Skeletal muscle satellite cell (primary cell): ENCODE results near the gene PLXND1.

Experiments
- H3K27me3 ChIP-seq: 2 replicates; pipeline ENCODE4 v1.7.0; 2013; ENCODE audit warnings: low read length; ENCODE audit not compliant: control insufficient read depth, insufficient read depth
- H3K36me3 ChIP-seq: 2 replicates; pipeline ENCODE4 v1.7.0; 2013; ENCODE audit warnings: mild to moderate bottlenecking, control low read depth, low read length; ENCODE audit not compliant: insufficient read depth
- H3K4me1 ChIP-seq: 2 replicates; pipeline ENCODE4 v1.7.0; 2013; ENCODE audit warnings: low read length; ENCODE audit not compliant: control insufficient read depth, insufficient read depth
- H3K4me2 ChIP-seq: 2 replicates; pipeline ENCODE4 v1.7.0; 2013; ENCODE audit warnings: mild to moderate bottlenecking, low read length
- H3K4me3 ChIP-seq: 2 replicates; pipeline ENCODE4 v1.7.0; 2013; ENCODE audit warnings: low read length
- H3K9ac ChIP-seq: 2 replicates; pipeline ENCODE4 v1.7.0; 2013; ENCODE audit warnings: mild to moderate bottlenecking, low read depth, low read length, moderate library complexity
- H3K9me3 ChIP-seq: replicated peaks from 2 replicates; pipeline ENCODE4 v1.7.0; 2013; ENCODE audit warnings: mild to moderate bottlenecking, control low read depth, low read length

Gene PLXND1

DNA sequence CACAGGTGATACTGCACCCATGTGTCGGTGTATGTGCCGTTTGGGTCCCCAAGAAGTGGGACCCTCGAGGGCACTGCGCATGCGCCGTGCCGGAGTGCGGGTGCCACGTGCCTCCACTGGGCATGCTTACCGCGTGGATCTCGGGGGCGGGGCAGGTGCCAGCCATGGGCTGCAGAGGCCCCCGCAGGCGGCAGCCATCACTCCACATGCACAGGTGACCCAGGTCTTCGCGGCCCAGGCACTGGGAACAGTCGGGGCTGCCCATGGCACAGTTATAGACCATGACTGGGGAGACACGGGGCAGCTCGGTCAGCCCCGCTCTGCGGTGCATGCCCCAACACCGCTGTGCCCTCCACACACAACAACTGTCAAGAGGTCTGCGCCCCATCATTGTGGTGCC lies 32.3 kb downstream of the PLXND1 start:
- Histone ChIP-seq H3K4me1 (no peaks in the 10 kb centered on the region), H3K27me3 (no peaks in the 10 kb centered on the region), H3K4me3 (no peak overlapping the region), H3K9ac (no peak overlapping the region), H3K4me2 (no peak overlapping the region), H3K36me3 (peaks cover 67% of the 10 kb centered on the region), H3K9me3 (no peaks in the 10 kb centered on the region)

DNA sequence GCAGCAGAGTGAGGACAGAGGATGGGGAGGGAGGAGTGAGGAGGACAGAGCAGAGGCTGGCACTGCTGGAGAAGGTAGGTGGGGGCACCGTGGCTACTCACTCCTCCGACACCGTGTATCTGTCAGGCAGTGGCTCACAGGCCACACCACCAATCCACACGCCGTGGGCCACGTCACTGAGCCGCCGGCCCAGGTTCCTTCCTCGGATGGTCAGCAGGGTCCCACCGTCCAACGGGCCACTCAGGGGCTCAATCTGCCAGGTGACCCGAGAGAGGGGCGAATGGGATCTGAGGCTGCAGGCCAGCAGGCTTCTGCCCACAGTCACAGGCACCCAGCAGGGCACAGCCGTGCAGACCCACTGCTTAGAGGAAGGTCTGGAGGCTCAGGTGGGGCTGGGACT lies 33.0 kb downstream of the PLXND1 start:
- H3K9me3 ChIP-seq = no peaks in the 10 kb centered on the region
- H3K4me3 ChIP-seq = no peak overlapping the region
- H3K27me3 ChIP-seq = no peaks in the 10 kb centered on the region
- peaks cover 62% of the 10 kb centered on the region for H3K36me3 ChIP-seq
- no peaks in the 10 kb centered on the region for H3K4me1 ChIP-seq
- H3K9ac ChIP-seq = no peak overlapping the region
- no peak overlapping the region for H3K4me2 ChIP-seq

DNA sequence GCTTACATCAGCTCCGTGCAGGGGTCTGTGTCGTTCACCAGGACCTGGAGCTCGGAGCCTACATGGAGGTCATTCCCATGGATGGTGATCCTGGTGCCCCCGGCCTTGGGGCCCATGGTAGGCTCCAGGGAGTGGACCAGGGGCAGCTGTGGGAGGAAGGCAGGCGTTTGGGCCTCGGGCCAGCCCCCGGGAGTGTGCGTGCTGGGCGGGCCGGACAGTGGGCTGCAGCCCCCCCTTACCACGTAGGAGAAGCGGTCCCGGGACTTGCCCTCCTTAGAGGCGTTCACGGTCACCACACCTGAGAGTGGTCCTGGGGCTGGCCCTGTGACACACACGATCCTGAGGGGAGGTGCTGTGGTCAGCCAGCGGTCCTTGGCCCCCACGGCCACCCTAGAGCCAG lies 33.9 kb downstream of the PLXND1 start:
- no peaks in the 10 kb centered on the region for H3K27me3 ChIP-seq
- peaks cover 57% of the 10 kb centered on the region for H3K36me3 ChIP-seq
- H3K4me2 ChIP-seq = no peak overlapping the region
- H3K4me1 ChIP-seq = no peaks in the 10 kb centered on the region
- H3K4me3 ChIP-seq = no peak overlapping the region
- H3K9me3 ChIP-seq = no peaks in the 10 kb centered on the region
- H3K9ac ChIP-seq = no peak overlapping the region

DNA sequence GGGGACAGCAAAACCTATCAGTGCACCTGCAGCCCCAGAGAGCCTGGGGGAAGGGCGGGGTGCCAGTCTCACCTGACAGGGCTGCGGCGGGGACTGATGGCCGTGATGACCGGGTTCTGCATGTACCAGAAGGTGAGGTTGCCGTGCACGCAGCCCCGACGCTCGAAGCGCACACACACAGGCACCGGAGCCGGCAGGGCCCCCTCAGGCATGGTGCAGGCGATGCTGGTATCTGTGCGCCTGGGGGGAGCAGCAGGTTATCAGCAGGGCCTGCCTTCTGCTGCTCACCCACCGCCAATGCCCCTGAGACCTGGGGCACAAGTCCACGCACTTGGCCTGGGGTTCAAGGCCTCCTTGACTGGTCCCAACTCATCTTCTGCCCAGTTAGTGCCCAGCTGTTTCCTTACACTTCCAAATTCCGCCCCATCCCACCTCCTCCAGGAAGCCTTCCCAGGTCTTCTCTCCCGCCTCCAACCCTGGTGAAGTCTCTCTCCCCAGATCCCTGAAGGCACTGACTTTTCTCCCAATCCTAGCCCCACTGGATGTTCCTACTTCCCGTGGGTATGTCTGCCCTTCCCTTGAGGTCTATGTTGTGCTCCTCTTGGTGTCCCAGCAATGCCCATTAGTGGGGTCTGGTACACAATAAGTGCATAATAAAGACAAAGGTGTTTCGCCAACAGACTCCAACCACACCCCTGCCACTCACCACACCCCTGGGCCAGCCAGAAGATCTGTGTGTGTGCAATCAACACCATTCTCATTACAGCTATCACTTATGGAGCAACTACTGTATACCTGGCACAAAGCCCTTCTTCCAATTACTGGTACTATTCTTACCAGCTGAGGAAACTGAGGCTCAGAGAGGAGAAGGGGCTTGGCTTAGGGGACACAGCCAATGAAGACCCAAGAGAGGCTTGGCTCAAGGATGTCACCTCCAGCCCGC lies 34.6 kb downstream of the PLXND1 start:
- no peak overlapping the region for H3K4me3 ChIP-seq
- no peak overlapping the region for H3K9ac ChIP-seq
- peaks cover 62% of the 10 kb centered on the region for H3K36me3 ChIP-seq
- no peak overlapping the region for H3K4me2 ChIP-seq
- no peaks in the 10 kb centered on the region for H3K9me3 ChIP-seq
- H3K27me3 ChIP-seq = no peaks in the 10 kb centered on the region
- no peaks in the 10 kb centered on the region for H3K4me1 ChIP-seq

DNA sequence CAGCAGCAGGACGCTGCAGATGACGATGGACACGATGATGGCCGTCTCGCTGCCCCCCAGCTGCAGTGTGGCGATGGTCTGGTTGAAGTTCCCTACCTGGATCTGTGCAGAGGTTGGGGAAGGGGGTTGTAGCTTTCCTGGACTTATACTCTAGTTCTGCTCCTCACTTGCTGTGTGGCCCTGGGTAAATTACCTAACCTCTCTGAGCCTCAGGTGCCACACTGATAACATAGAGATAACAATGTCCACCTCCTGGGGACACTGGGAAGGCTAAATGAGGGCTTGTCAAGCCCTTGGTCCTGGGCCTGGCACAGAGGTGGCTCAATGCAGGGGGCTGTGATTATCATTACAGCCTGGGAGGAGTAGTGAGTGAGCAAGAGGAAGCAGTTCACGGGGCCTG lies 36.6 kb downstream of the PLXND1 start:
- Histone ChIP-seq H3K4me1 (peaks cover 1% of the 10 kb centered on the region), H3K4me3 (no peak overlapping the region), H3K36me3 (peaks cover 76% of the 10 kb centered on the region), H3K9ac (no peak overlapping the region), H3K4me2 (no peak overlapping the region), H3K9me3 (no peaks in the 10 kb centered on the region), H3K27me3 (no peaks in the 10 kb centered on the region)

DNA sequence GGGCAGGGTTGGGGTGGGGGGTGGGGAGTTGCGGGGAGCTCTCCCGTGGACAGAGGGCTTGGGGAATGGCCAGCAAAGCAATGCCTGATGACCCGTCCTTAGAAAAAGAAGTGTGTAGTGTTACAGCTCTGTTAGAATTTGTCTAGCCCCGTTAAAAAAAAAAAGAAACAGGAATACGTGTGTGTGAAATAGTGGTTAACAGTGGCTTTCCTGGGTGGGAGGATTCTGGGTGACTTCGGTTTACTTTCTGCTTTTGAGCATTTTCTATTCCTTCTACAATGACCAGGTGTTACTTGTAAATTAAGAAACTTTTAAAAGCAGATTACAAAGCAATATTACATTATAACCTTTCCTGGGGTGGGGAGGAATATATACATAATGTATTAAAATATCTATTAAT lies 38.5 kb downstream of the PLXND1 start:
- Histone ChIP-seq H3K9me3 (no peaks in the 10 kb centered on the region), H3K36me3 (peaks cover 68% of the 10 kb centered on the region), H3K27me3 (no peaks in the 10 kb centered on the region), H3K4me1 (peaks cover 14% of the 10 kb centered on the region), H3K4me3 (no peak overlapping the region), H3K9ac (no peak overlapping the region), H3K4me2 (no peak overlapping the region)

DNA sequence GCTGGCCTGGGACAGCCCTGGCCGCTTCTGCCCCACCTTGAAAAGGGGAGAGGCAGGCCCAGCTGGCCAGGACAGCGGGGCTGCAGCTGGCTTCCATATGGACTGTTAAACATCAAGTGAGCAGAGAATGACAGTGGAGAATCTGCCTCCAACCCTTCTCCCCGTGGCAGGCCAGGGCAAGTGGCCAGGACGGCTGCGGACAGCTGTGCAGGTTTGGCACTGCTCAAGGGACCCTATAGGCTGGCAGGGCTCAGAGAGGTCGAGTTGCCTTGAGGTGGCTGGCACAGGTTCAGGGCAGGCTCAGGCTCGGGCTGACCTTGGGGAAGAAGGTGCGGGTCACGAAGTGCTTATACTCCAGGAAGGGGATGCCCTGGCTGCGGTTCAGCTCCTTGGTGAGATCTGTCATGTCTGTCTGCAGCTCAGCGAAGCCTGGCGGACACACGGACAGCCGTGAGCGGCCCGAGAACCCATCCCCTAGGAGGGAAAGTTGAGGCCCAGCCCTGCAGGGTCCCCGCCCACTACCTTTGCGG lies 39.2 kb downstream of the PLXND1 start:
- H3K4me2 ChIP-seq = no peak overlapping the region
- H3K27me3 ChIP-seq = no peaks in the 10 kb centered on the region
- H3K9ac ChIP-seq = no peak overlapping the region
- no peak overlapping the region for H3K4me3 ChIP-seq
- H3K9me3 ChIP-seq = no peaks in the 10 kb centered on the region
- peaks cover 14% of the 10 kb centered on the region for H3K4me1 ChIP-seq
- H3K36me3 ChIP-seq = peaks cover 68% of the 10 kb centered on the region

DNA sequence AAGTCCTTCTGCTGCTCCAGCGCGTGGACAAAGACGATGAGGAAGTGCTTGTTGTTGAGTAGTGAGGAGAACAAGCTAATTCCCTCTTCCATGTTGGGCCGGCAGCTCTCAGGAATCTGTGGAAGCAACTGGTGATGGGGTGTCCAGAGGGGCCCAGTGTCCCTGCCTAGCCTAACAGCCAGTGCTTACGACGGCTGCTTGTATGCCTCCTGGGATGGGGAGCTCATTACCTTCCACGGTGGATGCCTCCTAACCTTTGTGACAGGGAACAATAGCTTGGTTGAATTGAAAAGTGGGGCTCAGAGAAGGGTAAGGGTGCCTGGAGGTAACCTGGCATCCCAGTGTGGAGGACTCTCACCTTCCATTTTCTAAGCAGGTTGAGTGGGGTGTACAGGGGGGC lies 40.6 kb downstream of the PLXND1 start:
- Histone ChIP-seq H3K4me2 (no peak overlapping the region), H3K9ac (no peak overlapping the region), H3K4me3 (no peak overlapping the region), H3K36me3 (peaks cover 59% of the 10 kb centered on the region), H3K4me1 (peaks cover 23% of the 10 kb centered on the region), H3K9me3 (no peaks in the 10 kb centered on the region), H3K27me3 (no peaks in the 10 kb centered on the region)

DNA sequence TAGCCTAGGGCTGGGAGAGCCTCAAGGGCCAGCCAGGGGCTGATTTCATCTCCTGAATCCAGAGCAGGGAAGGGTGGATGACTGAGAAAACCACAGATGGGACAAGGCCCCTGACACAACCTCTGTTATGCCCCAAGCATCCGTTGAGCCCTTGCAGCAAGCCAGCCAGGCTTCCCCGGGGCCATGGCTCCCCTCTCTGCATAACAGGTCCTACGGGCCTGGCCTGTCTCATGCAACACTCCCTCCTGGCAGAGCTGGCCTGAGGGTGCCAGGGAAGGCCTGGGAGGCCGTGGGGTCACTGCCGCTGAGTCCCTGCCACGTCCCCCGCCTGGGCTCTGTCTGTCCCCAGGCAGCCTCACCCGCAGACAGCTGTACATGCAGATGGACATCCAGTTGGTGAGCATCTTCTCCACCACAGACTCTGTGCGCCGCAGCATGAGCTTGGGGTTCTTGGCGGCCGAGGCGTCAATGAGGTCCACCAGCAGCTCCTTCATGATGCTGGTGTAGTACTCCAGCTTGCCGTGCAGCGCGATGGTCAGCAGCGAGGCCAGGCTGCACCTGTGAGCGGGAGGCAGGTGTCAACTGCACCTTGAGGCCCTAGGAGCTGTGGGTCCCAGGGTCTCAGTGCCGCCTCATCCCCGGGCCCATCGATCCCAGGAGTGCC lies 41.4 kb downstream of the PLXND1 start:
- peaks cover 53% of the 10 kb centered on the region for H3K36me3 ChIP-seq
- H3K4me3 ChIP-seq = no peak overlapping the region
- no peak overlapping the region for H3K9ac ChIP-seq
- H3K27me3 ChIP-seq = no peaks in the 10 kb centered on the region
- no peaks in the 10 kb centered on the region for H3K9me3 ChIP-seq
- H3K4me1 ChIP-seq = peaks cover 31% of the 10 kb centered on the region
- no peak overlapping the region for H3K4me2 ChIP-seq

DNA sequence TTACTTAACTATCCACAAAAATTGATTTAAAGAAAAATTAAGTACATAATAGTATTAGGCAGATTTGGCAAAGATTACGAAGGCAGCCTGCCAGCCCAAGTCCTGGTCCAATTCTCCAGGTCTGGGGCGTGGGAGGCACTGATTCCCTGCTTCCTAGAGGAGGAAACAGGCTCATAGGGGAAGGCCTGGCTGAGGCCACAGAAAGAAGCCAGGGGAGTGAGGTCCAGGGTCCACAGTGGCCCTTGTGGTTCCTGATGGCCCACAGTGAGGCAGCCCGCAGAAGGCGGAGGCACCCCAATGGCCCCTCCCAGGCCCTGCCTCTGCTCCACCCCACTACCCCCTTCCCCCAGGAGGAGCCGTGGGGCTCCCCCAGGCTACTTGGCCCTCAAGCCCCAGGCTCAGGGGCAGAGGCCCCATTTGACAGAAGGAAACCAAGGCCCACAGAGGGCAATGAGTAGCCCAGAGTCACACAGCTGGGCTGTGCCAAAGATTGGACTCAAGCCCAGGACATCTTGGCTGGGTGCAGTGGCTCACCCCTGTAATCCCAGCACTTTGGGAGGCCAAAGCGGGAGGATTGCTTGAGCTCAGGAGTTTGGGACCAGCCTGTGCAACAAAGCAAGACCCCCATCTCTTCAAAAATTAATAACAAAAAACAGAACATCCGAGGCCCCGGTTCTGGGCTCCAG lies 42.5 kb downstream of the PLXND1 start:
- no peak overlapping the region for H3K4me2 ChIP-seq
- no peaks in the 10 kb centered on the region for H3K9me3 ChIP-seq
- H3K9ac ChIP-seq = no peak overlapping the region
- H3K4me3 ChIP-seq = no peak overlapping the region
- H3K4me1 ChIP-seq = peaks cover 42% of the 10 kb centered on the region
- H3K36me3 ChIP-seq = peaks cover 55% of the 10 kb centered on the region
- H3K27me3 ChIP-seq = no peaks in the 10 kb centered on the region

DNA sequence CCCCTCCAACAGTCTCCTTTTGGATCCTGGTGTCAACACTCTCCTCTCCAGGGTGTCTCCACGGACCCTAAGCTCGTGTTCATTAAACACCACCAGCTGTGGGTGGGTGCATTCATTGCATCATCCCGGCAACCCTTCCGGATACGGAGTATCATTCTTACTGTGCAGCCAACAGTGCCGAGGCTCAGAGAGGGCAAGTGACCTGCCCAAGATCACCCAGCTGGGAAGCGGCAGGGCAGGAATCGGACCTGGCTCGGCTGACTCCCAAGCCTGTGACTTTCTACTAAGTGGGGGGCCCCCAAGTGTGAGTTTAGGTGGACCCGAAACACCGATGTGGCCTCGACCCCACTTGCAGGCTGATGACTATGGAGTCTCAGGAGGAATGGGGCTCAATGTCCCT lies 43.1 kb downstream of the PLXND1 start:
- Histone ChIP-seq H3K4me2 (no peak overlapping the region), H3K9me3 (no peaks in the 10 kb centered on the region), H3K27me3 (no peaks in the 10 kb centered on the region), H3K4me1 (peaks cover 48% of the 10 kb centered on the region), H3K4me3 (no peak overlapping the region), H3K9ac (no peak overlapping the region), H3K36me3 (peaks cover 57% of the 10 kb centered on the region)
